GM18519 (cell line): Measurements from ENCODE around the gene TRIML1.
"Not testable (repeated sequence)": the region's sequence is repeated elsewhere in the genome, so short reads cannot be mapped to it uniquely, and the experiment has no call there.

Experiments
- ATAC-seq: cut with Tn5 transposase; IDR thresholded peaks from one replicate; pipeline ENCODE4 v1.9.1; 2021; ENCODE audit warnings: mild to moderate bottlenecking, moderate library complexity; ENCODE audit not compliant: unreplicated experiment, low FRiP score

Gene TRIML1

GRCh38 chr4:188147776-188148175 lies 8.5 kb downstream of the TRIML1 start:
- ATAC-seq, result no peak

- no peak for ATAC-seq
Observed at GRCh38 chr4:188154668-188155405, 15.6 kb downstream of the TRIML1 start.

GRCh38 chr4:188158336-188158735 lies 19.1 kb downstream of the TRIML1 start:
- ATAC-seq, result no peak

DNA sequence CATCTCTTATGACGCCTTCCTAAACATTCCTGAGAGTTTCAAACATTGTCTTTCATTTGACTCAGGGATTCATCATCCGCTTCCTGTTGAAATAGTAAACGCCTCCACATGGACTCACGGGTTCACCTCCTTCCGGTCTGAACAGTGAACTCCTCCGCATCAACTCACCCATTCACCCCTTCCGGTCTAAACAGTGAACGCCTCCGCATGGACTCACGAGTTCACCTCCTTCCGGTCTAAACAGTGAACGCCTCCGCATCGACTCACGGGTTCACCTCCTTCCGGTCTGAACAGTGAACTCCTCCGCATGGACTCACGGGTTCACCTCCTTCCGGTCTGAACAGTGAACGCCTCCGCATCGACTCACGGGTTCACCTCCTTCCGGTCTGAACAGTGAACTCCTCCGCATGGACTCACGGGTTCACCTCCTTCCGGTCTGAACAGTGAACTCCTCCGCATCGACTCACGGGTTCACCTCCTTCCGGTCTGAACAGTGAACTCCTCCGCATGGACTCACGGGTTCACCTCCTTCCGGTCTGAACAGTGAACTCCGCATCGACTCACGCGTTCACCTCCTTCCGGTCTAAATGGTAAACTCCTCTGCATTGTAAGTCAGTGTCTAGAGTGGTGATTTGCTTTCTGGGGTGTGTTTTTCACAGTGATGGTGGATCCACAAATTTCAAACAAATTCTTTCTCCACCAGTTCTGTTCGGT lies 20.4 kb downstream of the TRIML1 start:
- ATAC-seq, result not testable (repeated sequence)

- no peak for ATAC-seq
Observed at GRCh38 chr4:188160406-188160805, 21.2 kb downstream of the TRIML1 start.

- no peak for ATAC-seq
Observed at GRCh38 chr4:188161167-188161566, 21.9 kb downstream of the TRIML1 start.

DNA sequence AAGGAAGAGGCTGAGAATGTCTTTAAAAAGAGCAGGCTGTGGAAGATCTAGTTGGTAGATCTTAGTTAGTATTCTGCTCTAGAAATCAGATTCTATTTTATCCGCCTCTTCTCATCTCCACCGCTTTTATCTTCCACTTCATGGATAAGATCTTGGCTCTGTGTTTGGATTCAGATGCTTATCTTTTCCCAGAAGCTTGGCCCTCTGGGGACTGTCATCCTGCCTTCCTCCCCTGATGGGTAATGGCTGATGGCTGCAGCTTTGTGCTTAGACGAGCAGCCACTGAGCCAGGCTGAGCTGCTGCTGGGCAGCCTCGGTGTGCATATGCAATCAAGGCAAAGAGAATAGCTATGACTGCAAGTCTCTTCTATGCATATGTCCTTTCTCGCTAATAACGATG lies 23.5 kb downstream of the TRIML1 start:
- ATAC-seq, result no peak

DNA sequence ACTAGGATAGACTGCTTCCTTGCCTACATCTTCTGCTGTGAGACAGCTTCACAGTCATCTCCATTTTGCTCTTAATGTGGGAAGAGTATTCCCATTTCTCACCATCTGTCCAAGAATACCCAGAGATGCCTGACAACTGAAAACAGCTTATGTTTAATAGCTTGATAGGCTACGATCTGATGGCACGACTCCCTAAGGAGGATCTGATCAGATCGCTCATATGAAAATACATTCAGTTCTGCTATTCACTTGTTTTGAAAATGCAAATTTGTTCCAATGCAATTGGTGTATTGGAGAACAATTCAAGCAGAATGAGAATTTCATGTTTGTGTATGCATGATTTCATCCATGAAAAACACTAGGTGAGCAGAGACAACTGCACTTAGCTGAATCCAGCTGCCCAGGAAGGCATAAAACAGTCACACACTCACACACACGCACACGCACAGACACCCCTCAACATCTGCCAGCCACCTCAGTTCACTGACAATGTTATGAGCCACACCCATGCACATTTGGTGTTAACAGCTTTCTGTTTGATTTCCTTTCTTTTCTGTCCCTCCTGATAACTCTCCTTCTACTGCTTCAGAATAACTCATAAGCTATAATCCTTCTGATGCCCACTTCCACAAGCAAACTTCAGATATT lies 29.6 kb downstream of the TRIML1 start:
- no peak for ATAC-seq

- no peak for ATAC-seq
Observed at GRCh38 chr4:188171551-188171950, 32.3 kb downstream of the TRIML1 start.

DNA sequence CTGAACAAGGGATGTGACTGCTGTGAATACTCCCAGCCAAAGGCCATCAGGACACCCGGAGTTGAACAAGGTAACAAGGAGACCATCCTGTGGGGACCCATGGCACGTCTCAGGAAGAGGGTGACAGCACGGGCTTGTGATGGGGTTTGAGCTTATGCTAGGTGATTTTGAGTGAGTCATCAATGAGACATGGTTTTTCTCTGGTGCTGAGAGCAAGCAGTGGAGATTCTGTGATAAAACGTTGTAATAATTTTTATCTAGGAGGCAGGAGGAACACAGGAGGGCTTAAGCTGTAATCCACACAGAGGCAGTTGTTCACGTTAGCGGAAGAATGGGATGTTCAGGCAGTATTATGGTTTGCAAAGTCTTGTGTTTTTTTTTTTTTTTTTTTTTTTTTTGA lies 36.0 kb downstream of the TRIML1 start:
- ATAC-seq, result no peak

- ATAC-seq, result no peak
Observed at GRCh38 chr4:188177997-188178675, 38.9 kb downstream of the TRIML1 start.

- ATAC-seq, result no peak
Observed at GRCh38 chr4:188178806-188179205, 39.6 kb downstream of the TRIML1 start.

GRCh38 chr4:188187106-188187505 lies 47.9 kb downstream of the TRIML1 start:
- no peak for ATAC-seq

GRCh38 chr4:188190461-188190860 lies 51.2 kb downstream of the TRIML1 start:
- no peak for ATAC-seq

DNA sequence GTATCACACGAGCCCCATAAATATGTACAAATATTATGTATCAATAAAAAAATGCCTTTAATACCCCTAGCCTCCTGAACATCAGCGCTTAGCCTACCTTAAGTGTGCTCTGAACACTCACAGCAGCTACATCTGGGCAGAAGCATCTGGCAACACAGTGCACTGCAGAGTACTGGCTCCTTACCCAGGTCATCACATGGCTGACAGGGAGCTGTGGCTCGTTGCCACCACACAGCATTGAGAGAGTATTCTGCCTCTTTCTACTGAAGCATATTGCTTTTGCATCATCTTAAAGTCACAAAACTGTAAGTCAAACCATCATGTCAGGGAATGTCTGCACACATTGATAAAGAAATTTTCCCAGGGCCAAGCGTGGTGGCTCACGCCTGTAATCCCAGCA lies 55.2 kb downstream of the TRIML1 start:
- no peak for ATAC-seq

GRCh38 chr4:188195389-188195985 lies 56.2 kb downstream of the TRIML1 start:
- ATAC-seq, result no peak

GRCh38 chr4:188196134-188196735 lies 57.0 kb downstream of the TRIML1 start:
- ATAC-seq, result no peak
